ENCODE results near the gene AIFM3.

DNA sequence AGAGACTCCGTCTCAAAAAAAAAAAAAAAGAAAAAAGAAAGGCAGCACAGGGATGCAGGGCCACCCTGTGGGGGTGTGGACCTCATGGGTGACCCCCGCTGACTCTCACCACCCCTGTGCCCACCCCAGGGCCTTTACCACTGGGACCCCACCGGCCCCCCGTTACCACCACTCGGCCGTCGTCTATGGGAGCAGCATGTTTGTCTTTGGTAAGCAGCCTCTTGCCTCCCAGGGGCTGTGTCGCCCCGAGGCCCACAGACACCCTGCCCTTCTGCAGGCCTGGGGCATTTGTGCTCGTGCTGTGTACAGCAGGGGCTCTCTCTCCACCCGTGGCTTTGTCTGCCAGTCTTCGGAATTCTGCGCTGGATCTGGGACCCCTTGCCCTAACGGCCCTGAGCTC lies 20.3 kb downstream of the AIFM3 start:
- TF ChIP-seq, protein P1, sequence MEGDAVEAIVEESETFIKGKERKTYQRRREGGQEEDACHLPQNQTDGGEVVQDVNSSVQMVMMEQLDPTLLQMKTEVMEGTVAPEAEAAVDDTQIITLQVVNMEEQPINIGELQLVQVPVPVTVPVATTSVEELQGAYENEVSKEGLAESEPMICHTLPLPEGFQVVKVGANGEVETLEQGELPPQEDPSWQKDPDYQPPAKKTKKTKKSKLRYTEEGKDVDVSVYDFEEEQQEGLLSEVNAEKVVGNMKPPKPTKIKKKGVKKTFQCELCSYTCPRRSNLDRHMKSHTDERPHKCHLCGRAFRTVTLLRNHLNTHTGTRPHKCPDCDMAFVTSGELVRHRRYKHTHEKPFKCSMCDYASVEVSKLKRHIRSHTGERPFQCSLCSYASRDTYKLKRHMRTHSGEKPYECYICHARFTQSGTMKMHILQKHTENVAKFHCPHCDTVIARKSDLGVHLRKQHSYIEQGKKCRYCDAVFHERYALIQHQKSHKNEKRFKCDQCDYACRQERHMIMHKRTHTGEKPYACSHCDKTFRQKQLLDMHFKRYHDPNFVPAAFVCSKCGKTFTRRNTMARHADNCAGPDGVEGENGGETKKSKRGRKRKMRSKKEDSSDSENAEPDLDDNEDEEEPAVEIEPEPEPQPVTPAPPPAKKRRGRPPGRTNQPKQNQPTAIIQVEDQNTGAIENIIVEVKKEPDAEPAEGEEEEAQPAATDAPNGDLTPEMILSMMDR (conservative IDR thresholded peaks at IDR 0.05): no peak
- no peak for TF ChIP-seq EZH2 (IDR thresholded peaks at IDR 0.05; ENCODE audit: low read depth)

Data from PC-9 (cell line).